Hematopoietic multipotent progenitor cell treated with erythropoietin and hydrocortisone succinate and interleukin-3 and kit ligand, for 4 days (in vitro differentiated cells): ENCODE measurements around the gene TARM1.
A peak's percentile ranks its signal among the peaks of the same experiment; 100 is the strongest.

Source experiments
- DNase-seq: peaks from one replicate; pipeline ENCODE4 v3.0.0-alpha.2; 2015

TARM1 gene

GRCh38 chr19:54029930-54030490 is 51.2 kb downstream of the TARM1 start:
- peak; percentile 81 for DNase-seq

GRCh38 chr19:54029301-54029700 is 51.9 kb downstream of the TARM1 start:
- DNase-seq = peak; percentile 18

- DNase-seq = no peak
These were observed 54.5 kb downstream of the TARM1 start for GRCh38 chr19:54026656-54027055.

GRCh38 chr19:54024660-54025059 is 56.5 kb downstream of the TARM1 start:
- no peak for DNase-seq

- peak; percentile 38 for DNase-seq
These were observed 58.0 kb downstream of the TARM1 start for GRCh38 chr19:54023191-54023590.

GRCh38 chr19:54021932-54022331 is 59.2 kb downstream of the TARM1 start:
- DNase-seq = no peak

- DNase-seq = no peak
These were observed 59.8 kb downstream of the TARM1 start for GRCh38 chr19:54021363-54021762.
